Measurements from ENCODE around the gene THBS2.

DNA sequence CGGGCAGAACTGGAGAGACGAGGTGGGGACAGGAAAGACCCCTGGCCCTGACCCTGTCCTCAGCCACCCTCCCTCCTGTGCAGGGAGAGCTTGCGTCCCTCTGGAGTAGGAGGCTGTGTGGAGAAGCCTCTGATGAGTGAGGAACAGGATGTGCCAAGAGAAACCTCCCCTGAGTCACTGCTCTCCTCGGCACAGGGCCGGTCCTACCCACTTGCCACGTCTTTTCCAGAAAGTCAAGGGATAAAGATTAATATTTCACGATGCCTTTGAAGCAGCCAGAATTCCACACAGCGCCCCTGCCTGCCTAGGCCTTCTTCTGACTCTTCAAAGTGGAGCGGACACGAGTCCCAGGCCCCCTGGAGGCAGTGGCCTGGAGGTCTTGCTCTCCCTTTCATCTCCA, 34.9 kb upstream of the THBS2 start:
- no peak for TF ChIP-seq GATA2 (IDR thresholded peaks at IDR 0.05; ENCODE audit: low read depth, low read length)
- TF ChIP-seq GATA3 (IDR thresholded peaks at IDR 0.05; ENCODE audit: low read depth, low read length) = no peak

Measured in SH-SY5Y (cell line).